ENCODE data around the gene PDHX. TPM values are rescaled to one million over a fixed set of nuclear protein-coding genes. Genes with fewer than 3 reads are reported as not detected.

The PDHX gene
- total RNA-seq, 6 donors from 2014 or later, result 11.8 to 40.3 (median 32.3) TPM

GRCh38 chr11:35038211-35038928, 122.0 kb downstream of the PDHX start:
- no peaks in the 10 kb centered on the region for H3K27me3 ChIP-seq
- peaks cover 5 to 16% (median 11%) of the 10 kb centered on the region in 4 donors for H3K4me1 ChIP-seq
- no peaks in the 10 kb centered on the region for H3K9me3 ChIP-seq
- ATAC-seq (ENCODE audit: low FRiP score in 2 of 2) (no peak), DNase-seq (no peak)
- 93 to 94% methylated on average over 5 of the region's 5 CpGs for WGBS, 2 donors
- TF ChIP-seq CTCF (IDR thresholded peaks at IDR 0.05), result no peak
- TF ChIP-seq POLR2A (IDR thresholded peaks at IDR 0.05), result no peak
- no peak for TF ChIP-seq EP300 (IDR thresholded peaks at IDR 0.05)
- no peak for TF ChIP-seq POLR2AphosphoS5 (IDR thresholded peaks at IDR 0.05)
- no peak overlapping the region for H3K4me3 ChIP-seq
- H3K36me3 ChIP-seq, result no peaks in the 10 kb centered on the region
- no peak overlapping the region for H3K27ac ChIP-seq

GRCh38 chr11:35039076-35039475, 122.7 kb downstream of the PDHX start:
- no peaks in the 10 kb centered on the region for H3K9me3 ChIP-seq
- no peak overlapping the region for H3K4me3 ChIP-seq
- no peak overlapping the region for H3K27ac ChIP-seq
- WGBS, 2 donors, result 88 to 90% methylated on average over 3 of the region's 3 CpGs
- DNase-seq, result no peak
- no peak for TF ChIP-seq POLR2AphosphoS5 (IDR thresholded peaks at IDR 0.05)
- no peak for TF ChIP-seq CTCF (IDR thresholded peaks at IDR 0.05)
- no peak for TF ChIP-seq EP300 (IDR thresholded peaks at IDR 0.05)
- TF ChIP-seq POLR2A (IDR thresholded peaks at IDR 0.05), result no peak
- H3K36me3 ChIP-seq, result no peaks in the 10 kb centered on the region
- H3K4me1 ChIP-seq, result peaks cover 5 to 16% (median 14%) of the 10 kb centered on the region in 4 donors
- ATAC-seq (ENCODE audit: low FRiP score in 2 of 2), result no peak
- no peaks in the 10 kb centered on the region for H3K27me3 ChIP-seq

- no peaks in the 10 kb centered on the region for H3K9me3 ChIP-seq
- peak overlapping the region in 2 of 4 donors; percentile 25 to 62 for H3K27ac ChIP-seq
- H3K4me1 ChIP-seq, result peaks cover 10 to 27% (median 23%) of the 10 kb centered on the region in 4 donors
- TF ChIP-seq CTCF (IDR thresholded peaks at IDR 0.05) (no peak), EP300 (IDR thresholded peaks at IDR 0.05) (no peak), POLR2AphosphoS5 (IDR thresholded peaks at IDR 0.05) (no peak), POLR2A (IDR thresholded peaks at IDR 0.05) (no peak)
- ATAC-seq (ENCODE audit: low FRiP score in 2 of 2) (peak in 1 of 2 donors; percentile 43), DNase-seq (no peak)
- H3K27me3 ChIP-seq, result no peaks in the 10 kb centered on the region
- WGBS, 2 donors, result 68 to 80% methylated on average over 12 of the region's 12 CpGs
- H3K36me3 ChIP-seq, result no peaks in the 10 kb centered on the region
- no peak overlapping the region for H3K4me3 ChIP-seq
Observed at GRCh38 chr11:35040221-35040942, 124.0 kb downstream of the PDHX start.

- no peak for TF ChIP-seq CTCF (IDR thresholded peaks at IDR 0.05)
- no peak for TF ChIP-seq POLR2AphosphoS5 (IDR thresholded peaks at IDR 0.05)
- TF ChIP-seq EP300 (IDR thresholded peaks at IDR 0.05), result no peak
- TF ChIP-seq POLR2A (IDR thresholded peaks at IDR 0.05), result no peak
- peak overlapping the region in 2 of 4 donors; percentile 25 to 62 for H3K27ac ChIP-seq
- peaks cover 17 to 33% (median 27%) of the 10 kb centered on the region in 4 donors for H3K4me1 ChIP-seq
- H3K4me3 ChIP-seq, result no peak overlapping the region
- DNase-seq, result no peak
- H3K36me3 ChIP-seq, result no peaks in the 10 kb centered on the region
- 89% methylated on average over 4 of the region's 4 CpGs for WGBS, 2 donors
- no peak for ATAC-seq (ENCODE audit: low FRiP score in 2 of 2)
- no peaks in the 10 kb centered on the region for H3K27me3 ChIP-seq
- no peaks in the 10 kb centered on the region for H3K9me3 ChIP-seq
Observed at GRCh38 chr11:35041070-35041554, 124.7 kb downstream of the PDHX start.

All from upper lobe of left lung (tissue), 6 donors.